HG03520 (cell line): ENCODE results near the gene GNA12.

Experiments used
- ATAC-seq: cut with Tn5 transposase; IDR thresholded peaks from one replicate; pipeline ENCODE4 v1.9.1; 2021; ENCODE audit warnings: mild to moderate bottlenecking, moderate library complexity; ENCODE audit not compliant: unreplicated experiment

GNA12 gene

GRCh38 chr7:2805213-2805944 is 38.7 kb downstream of the GNA12 start:
- ATAC-seq = no peak

GRCh38 chr7:2804227-2804763 is 39.8 kb downstream of the GNA12 start:
- ATAC-seq = no peak

GRCh38 chr7:2803755-2804154 is 40.4 kb downstream of the GNA12 start:
- no peak for ATAC-seq

GRCh38 chr7:2803342-2803692 is 40.8 kb downstream of the GNA12 start:
- no peak for ATAC-seq

- no peak for ATAC-seq
Observed at GRCh38 chr7:2802504-2803341, 41.4 kb downstream of the GNA12 start.

GRCh38 chr7:2802101-2802500 is 42.0 kb downstream of the GNA12 start:
- no peak for ATAC-seq

GRCh38 chr7:2800931-2801688 is 43.0 kb downstream of the GNA12 start:
- no peak for ATAC-seq

GRCh38 chr7:2800220-2800930 is 43.7 kb downstream of the GNA12 start:
- ATAC-seq = no peak

GRCh38 chr7:2799253-2799652 is 44.9 kb downstream of the GNA12 start:
- ATAC-seq = no peak

- ATAC-seq = no peak
Observed at GRCh38 chr7:2798669-2799068, 45.4 kb downstream of the GNA12 start.

GRCh38 chr7:2796358-2797352 is 47.5 kb downstream of the GNA12 start:
- no peak for ATAC-seq

- no peak for ATAC-seq
Observed at GRCh38 chr7:2795906-2796305, 48.2 kb downstream of the GNA12 start.

GRCh38 chr7:2794836-2795636 is 49.1 kb downstream of the GNA12 start:
- no peak for ATAC-seq

- no peak for ATAC-seq
Observed at GRCh38 chr7:2792856-2793487, 51.1 kb downstream of the GNA12 start.

GRCh38 chr7:2792235-2792634 is 51.9 kb downstream of the GNA12 start:
- no peak for ATAC-seq

GRCh38 chr7:2791390-2791789 is 52.7 kb downstream of the GNA12 start:
- no peak for ATAC-seq

- ATAC-seq = no peak
Observed at GRCh38 chr7:2787251-2787951, 56.7 kb downstream of the GNA12 start.
